Memory B cell (primary cell): ENCODE results near the gene SYNE3.

Source experiments
- ATAC-seq: fragments of 150-1000 bp; cut with Tn5 transposase; 2 replicates; pipeline ENCODE4 v1.10.0; 2021; ENCODE audit warnings: low read depth, mild to moderate bottlenecking, moderate library complexity
- DNase-seq, 2 donors: peaks; one replicate each; pipeline ENCODE4 v3.0.0; 2022; ENCODE audit warnings: low spot score in 2 of 2
- H3K27ac Mint-ChIP-seq: one replicate; pipeline ENCODE4 v1.8.0; 2022; ENCODE audit warnings: mild to moderate bottlenecking, moderate library complexity, mixed read lengths
- H3K27me3 Mint-ChIP-seq: one replicate; pipeline ENCODE4 v1.8.0; 2022; ENCODE audit warnings: mixed read lengths
- H3K36me3 Mint-ChIP-seq: one replicate; pipeline ENCODE4 v1.8.0; 2022; ENCODE audit warnings: mild to moderate bottlenecking, mixed read lengths
- H3K4me1 Mint-ChIP-seq: one replicate; pipeline ENCODE4 v1.8.0; 2022; ENCODE audit warnings: mixed read lengths
- H3K4me3 Mint-ChIP-seq: one replicate; pipeline ENCODE4 v1.8.0; 2022; ENCODE audit warnings: mild to moderate bottlenecking, moderate library complexity, mixed read lengths
- H3K9me3 Mint-ChIP-seq: one replicate; pipeline ENCODE4 v1.8.0; 2022; ENCODE audit warnings: mixed read lengths

The SYNE3 gene

GRCh38 chr14:95535226-95536021 is 19.0 kb upstream of the SYNE3 start:
- H3K27ac Mint-ChIP-seq, result peak overlapping the region; percentile 89
- no peaks in the 10 kb centered on the region for H3K27me3 Mint-ChIP-seq
- ATAC-seq, result no peak
- H3K4me1 Mint-ChIP-seq, result peaks cover 39% of the 10 kb centered on the region
- DNase-seq, result no peak
- H3K9me3 Mint-ChIP-seq, result no peaks in the 10 kb centered on the region
- peaks cover 3% of the 10 kb centered on the region for H3K36me3 Mint-ChIP-seq
- H3K4me3 Mint-ChIP-seq, result peak overlapping the region; percentile 85

- H3K9me3 Mint-ChIP-seq, result no peaks in the 10 kb centered on the region
- H3K4me3 Mint-ChIP-seq, result peak within 1 kb of the TSS; percentile 85
- peaks cover 39% of the 10 kb centered on the region for H3K4me1 Mint-ChIP-seq
- ATAC-seq (peak; percentile 81), DNase-seq (peak; percentile 96 to 98)
- H3K36me3 Mint-ChIP-seq, result peaks cover 3% of the 10 kb centered on the region
- H3K27ac Mint-ChIP-seq, result peak within 1 kb of the TSS; percentile 89
- H3K27me3 Mint-ChIP-seq, result no peaks in the 10 kb centered on the region
Observed at GRCh38 chr14:95534299-95535225, 18.1 kb upstream of the SYNE3 start, which contains the start of gene GLRX5. Gene GLRX5 (plus strand): TSS chr14:95535050. CDS start chr14:95535090, 40 bp downstream.

- Mint-ChIP-seq H3K27me3 (no peaks in the 10 kb centered on the region), H3K4me3 (peak overlapping the region; percentile 85), H3K9me3 (no peaks in the 10 kb centered on the region), H3K27ac (peak overlapping the region; percentile 89), H3K4me1 (peaks cover 35% of the 10 kb centered on the region), H3K36me3 (peaks cover 2% of the 10 kb centered on the region)
- DNase-seq, result peak in 1 of 2 donors; percentile 22
- no peak for ATAC-seq
Observed at GRCh38 chr14:95533822-95534221, 17.4 kb upstream of the SYNE3 start.

- Mint-ChIP-seq H3K27me3 (no peaks in the 10 kb centered on the region), H3K4me1 (peaks cover 35% of the 10 kb centered on the region), H3K36me3 (peaks cover 2% of the 10 kb centered on the region), H3K9me3 (no peaks in the 10 kb centered on the region), H3K4me3 (peak overlapping the region; percentile 85), H3K27ac (peak overlapping the region; percentile 89)
- DNase-seq, result peak in 1 of 2 donors; percentile 16
- no peak for ATAC-seq
Observed at GRCh38 chr14:95533391-95533821, 17.0 kb upstream of the SYNE3 start.

- ATAC-seq (no peak), DNase-seq (no peak)
- H3K4me1 Mint-ChIP-seq, result peaks cover 28% of the 10 kb centered on the region
- peak overlapping the region; percentile 89 for H3K27ac Mint-ChIP-seq
- peaks cover 2% of the 10 kb centered on the region for H3K36me3 Mint-ChIP-seq
- no peaks in the 10 kb centered on the region for H3K27me3 Mint-ChIP-seq
- H3K9me3 Mint-ChIP-seq, result no peaks in the 10 kb centered on the region
- H3K4me3 Mint-ChIP-seq, result peak overlapping the region; percentile 9
Observed at GRCh38 chr14:95531969-95532368, 15.5 kb upstream of the SYNE3 start.

GRCh38 chr14:95531473-95531872 is 15.0 kb upstream of the SYNE3 start:
- no peak for DNase-seq
- Mint-ChIP-seq H3K36me3 (peaks cover 2% of the 10 kb centered on the region), H3K4me3 (no peak overlapping the region), H3K4me1 (peaks cover 28% of the 10 kb centered on the region), H3K27me3 (no peaks in the 10 kb centered on the region), H3K9me3 (no peaks in the 10 kb centered on the region), H3K27ac (peak overlapping the region; percentile 89)
- ATAC-seq, result no peak

- no peaks in the 10 kb centered on the region for H3K27me3 Mint-ChIP-seq
- peaks cover 24% of the 10 kb centered on the region for H3K4me1 Mint-ChIP-seq
- no peak for ATAC-seq
- peaks cover 2% of the 10 kb centered on the region for H3K36me3 Mint-ChIP-seq
- no peak for DNase-seq
- H3K27ac Mint-ChIP-seq, result peak overlapping the region; percentile 65
- H3K4me3 Mint-ChIP-seq, result no peak overlapping the region
- no peaks in the 10 kb centered on the region for H3K9me3 Mint-ChIP-seq
Observed at GRCh38 chr14:95530473-95531276, 14.2 kb upstream of the SYNE3 start.

- ATAC-seq, result no peak
- Mint-ChIP-seq H3K4me1 (peaks cover 21% of the 10 kb centered on the region), H3K4me3 (no peak overlapping the region), H3K36me3 (peaks cover 2% of the 10 kb centered on the region), H3K9me3 (no peaks in the 10 kb centered on the region), H3K27ac (no peak overlapping the region), H3K27me3 (no peaks in the 10 kb centered on the region)
- no peak for DNase-seq
Observed at GRCh38 chr14:95529216-95529615, 12.8 kb upstream of the SYNE3 start.

- H3K4me1 Mint-ChIP-seq, result peaks cover 23% of the 10 kb centered on the region
- peak; percentile 69 for ATAC-seq
- no peaks in the 10 kb centered on the region for H3K27me3 Mint-ChIP-seq
- no peaks in the 10 kb centered on the region for H3K9me3 Mint-ChIP-seq
- H3K4me3 Mint-ChIP-seq, result no peak overlapping the region
- DNase-seq, result peak in 1 of 2 donors; percentile 54
- no peak overlapping the region for H3K27ac Mint-ChIP-seq
- H3K36me3 Mint-ChIP-seq, result peaks cover 2% of the 10 kb centered on the region
Observed at GRCh38 chr14:95527387-95528002, 11.0 kb upstream of the SYNE3 start.

- Mint-ChIP-seq H3K27ac (no peak overlapping the region), H3K4me1 (peaks cover 21% of the 10 kb centered on the region), H3K36me3 (peaks cover 2% of the 10 kb centered on the region), H3K9me3 (no peaks in the 10 kb centered on the region), H3K4me3 (no peak overlapping the region), H3K27me3 (no peaks in the 10 kb centered on the region)
- DNase-seq (no peak), ATAC-seq (no peak)
Observed at GRCh38 chr14:95526483-95527386, 10.3 kb upstream of the SYNE3 start.

GRCh38 chr14:95525999-95526398 is 9.5 kb upstream of the SYNE3 start:
- ATAC-seq (no peak), DNase-seq (no peak)
- Mint-ChIP-seq H3K27ac (no peak overlapping the region), H3K4me3 (no peak overlapping the region), H3K4me1 (peaks cover 16% of the 10 kb centered on the region), H3K9me3 (no peaks in the 10 kb centered on the region), H3K27me3 (no peaks in the 10 kb centered on the region), H3K36me3 (no peaks in the 10 kb centered on the region)

GRCh38 chr14:95524706-95525512 is 8.5 kb upstream of the SYNE3 start:
- DNase-seq (no peak), ATAC-seq (no peak)
- Mint-ChIP-seq H3K4me1 (peaks cover 21% of the 10 kb centered on the region), H3K27me3 (no peaks in the 10 kb centered on the region), H3K9me3 (no peaks in the 10 kb centered on the region), H3K27ac (no peak overlapping the region), H3K4me3 (no peak overlapping the region), H3K36me3 (no peaks in the 10 kb centered on the region)
